Measurements from ENCODE around the gene FCN1. TPM values are rescaled to one million over a fixed set of nuclear protein-coding genes. Genes with fewer than 3 reads are reported as not detected.

FCN1 gene
- total and polyA plus RNA-seq, 9 of the 15 experiments (the other 6 are each of a cell fraction or from before 2014, with no cell fraction given), result not detected

- DNase-seq (ENCODE audit: extremely low read depth in 1 of 4, low spot score in 3 of 4), result peak in 2 of 4 experiments; percentile 11 to 21
- in situ Hi-C loops (cut with MboI), result no loop called here
Measured at GRCh38 chr9:134928436-134929192, 10.9 kb upstream of the FCN1 start.

More at GRCh38 chr9:134928436-134929192, 10.9 kb upstream of the FCN1 start:
- Histone ChIP-seq H3K36me3 (ENCODE audit: control insufficient read depth, insufficient read depth, low read length) (no peaks in the 10 kb centered on the region), H2AFZ (ENCODE audit: low read depth, low read length) (no peak overlapping the region), H3K9me3 (replicated peaks; ENCODE audit: control insufficient read depth, insufficient read depth, low read depth, low read length) (no peaks in the 10 kb centered on the region), H3K4me2 (ENCODE audit: insufficient read depth, low read length) (no peak overlapping the region), H3K9ac (ENCODE audit: insufficient read depth in 1 of 2, low read depth in 2 of 2, low read length in 2 of 2) (no peak overlapping the region), H3K4me1 (replicated peaks in 1 of 2; ENCODE audit: control insufficient read depth in 2 of 2, insufficient read depth in 2 of 2, low read length in 2 of 2) (peaks cover 0 to 5% of the 10 kb centered on the region in 2 experiments; a peak in 2 of 5 replicates), H3K9me1 (ENCODE audit: control insufficient read depth, insufficient read depth, low read length) (no peaks in the 10 kb centered on the region), H4K20me1 (replicated peaks; ENCODE audit: control insufficient read depth, insufficient read depth, low read length) (peaks cover 2% of the 10 kb centered on the region; the same call in 1 of the 2 replicates), H3K27ac (ENCODE audit: extremely low read depth, low read depth, low read length) (no peak overlapping the region), H3K79me2 (ENCODE audit: control insufficient read depth, insufficient read depth, low read length) (no peaks in the 10 kb centered on the region), H3K27me3 (ENCODE audit: control insufficient read depth in 2 of 2, insufficient read depth in 2 of 2, low read length in 2 of 2) (peaks cover 6 to 33% of the 10 kb centered on the region in 2 experiments; a peak in 4 of 5 replicates), H3K4me3 (no peak overlapping the region)
- intact Hi-C loops (cut with micrococcal nuclease), result no loop called here
- ChIA-PET CTCF (ENCODE audit: low intra/inter-chr PET ratio) (no interaction called here), POLR2A (interaction anchor here (1.3 kb wide), 1 partner anchor 9 kb away, joined by 3 read pairs; no protein-coding TSS in a partner anchor)
- no TSS peak for BruUV-seq (replicated peaks)
- ATAC-seq (no peak), FAIRE-seq (no peak)
- WGBS (ENCODE audit: insufficient coverage, low coverage, missing lambda C conversion rate), result 2% methylated on average over 15 of the region's 15 CpGs
- peak; percentile 12; the same call in 1 of the 2 replicates for TF ChIP-seq PKNOX1 (IDR thresholded peaks at IDR 0.05)
- no peak for TF ChIP-seq MTA3 (IDR thresholded peaks at IDR 0.05; ENCODE audit: borderline replicate concordance)
